Vagina (tissue), 2 donors: ENCODE measurements around the gene CX3CR1.

Source experiments
- POLR2A ChIP-seq, 2 donors: fragments of 450-650 bp; IDR thresholded peaks; one replicate each; pipeline ENCODE4 v1.6.1; 2017; ENCODE audit warnings: antibody characterized with exemption in 2 of 2, mild to moderate bottlenecking in 2 of 2, moderate library complexity in 2 of 2
- POLR2AphosphoS5 ChIP-seq, 2 donors: sonication (generic); formaldehyde crosslinking; IDR thresholded peaks; one replicate each; pipeline ENCODE4 v1.9.0; 2017; ENCODE audit warnings: antibody characterized with exemption in 2 of 2, mild to moderate bottlenecking in 2 of 2, low read depth in 1 of 2; ENCODE audit not compliant: insufficient read depth in 1 of 2
- TF ChIP-seq, protein P1 (sequence below), 3 experiments: fragments of 450-650 bp in 2 of 3; fragments of 200-600 bp in 1 of 3; sonication (generic) in 1 of 3; IDR thresholded peaks; one replicate each; pipeline ENCODE4 v1.5.1; 2017 to 2019; ENCODE audit warnings: antibody characterized with exemption in 3 of 3, mild to moderate bottlenecking in 2 of 3, moderate library complexity in 2 of 3

DNA sequence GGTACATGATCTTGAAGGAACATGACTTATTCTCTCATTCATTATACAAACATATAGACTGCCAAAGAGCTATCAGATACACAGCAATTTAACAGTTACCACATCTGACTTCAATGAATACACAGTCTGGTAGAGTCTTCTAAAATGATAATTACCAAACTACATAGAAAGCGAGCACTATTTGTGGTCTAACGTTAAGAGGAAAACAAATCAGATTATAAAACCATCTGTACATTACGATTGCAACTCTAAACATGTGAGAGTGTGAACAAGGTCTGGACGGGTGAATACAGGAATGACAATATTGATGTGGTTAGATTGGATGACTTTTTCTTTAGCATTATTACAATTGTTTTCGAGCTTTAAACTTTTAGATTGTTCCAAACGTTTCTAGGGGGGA is 16.3 kb downstream of the CX3CR1 start:
- TF ChIP-seq, protein P1, sequence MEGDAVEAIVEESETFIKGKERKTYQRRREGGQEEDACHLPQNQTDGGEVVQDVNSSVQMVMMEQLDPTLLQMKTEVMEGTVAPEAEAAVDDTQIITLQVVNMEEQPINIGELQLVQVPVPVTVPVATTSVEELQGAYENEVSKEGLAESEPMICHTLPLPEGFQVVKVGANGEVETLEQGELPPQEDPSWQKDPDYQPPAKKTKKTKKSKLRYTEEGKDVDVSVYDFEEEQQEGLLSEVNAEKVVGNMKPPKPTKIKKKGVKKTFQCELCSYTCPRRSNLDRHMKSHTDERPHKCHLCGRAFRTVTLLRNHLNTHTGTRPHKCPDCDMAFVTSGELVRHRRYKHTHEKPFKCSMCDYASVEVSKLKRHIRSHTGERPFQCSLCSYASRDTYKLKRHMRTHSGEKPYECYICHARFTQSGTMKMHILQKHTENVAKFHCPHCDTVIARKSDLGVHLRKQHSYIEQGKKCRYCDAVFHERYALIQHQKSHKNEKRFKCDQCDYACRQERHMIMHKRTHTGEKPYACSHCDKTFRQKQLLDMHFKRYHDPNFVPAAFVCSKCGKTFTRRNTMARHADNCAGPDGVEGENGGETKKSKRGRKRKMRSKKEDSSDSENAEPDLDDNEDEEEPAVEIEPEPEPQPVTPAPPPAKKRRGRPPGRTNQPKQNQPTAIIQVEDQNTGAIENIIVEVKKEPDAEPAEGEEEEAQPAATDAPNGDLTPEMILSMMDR (IDR thresholded peaks at IDR 0.05) = no peak
- no peak for TF ChIP-seq POLR2A (IDR thresholded peaks at IDR 0.05)
- TF ChIP-seq POLR2AphosphoS5 (IDR thresholded peaks at IDR 0.05; ENCODE audit: insufficient read depth in 1 of 2, low read depth in 1 of 2) = no peak
